GM23248 (cell line): ENCODE measurements around the gene RALB.

ENCODE experiments used
- EZH2 ChIP-seq: fragments of 200-600 bp; sonication (generic); IDR thresholded peaks from 2 replicates; pipeline ENCODE4 v1.6.1; 2018; ENCODE audit warnings: antibody characterized with exemption, mild to moderate bottlenecking; ENCODE audit not compliant: insufficient read depth, poor library complexity, severe bottlenecking
- EZH2phosphoT487 ChIP-seq: fragments of 200-600 bp; sonication (generic); IDR thresholded peaks from 2 replicates; pipeline ENCODE4 v1.6.1; 2018; ENCODE audit warnings: antibody characterized with exemption, moderate library complexity, mild to moderate bottlenecking, low read depth; ENCODE audit not compliant: insufficient read depth

- TF ChIP-seq EZH2phosphoT487 (no peak), EZH2 (no peak)
These were observed 41.3 kb downstream of the RALB start for GRCh38 chr2:120294008-120294340.
